ENCODE data around the gene OR5V1.

GRCh38 chr6:29325777-29326176 lies 42.9 kb downstream of the OR5V1 start:
- no peak for TF ChIP-seq REST (IDR thresholded peaks at IDR 0.05; ENCODE audit: low read depth)
- TF ChIP-seq CTCF (IDR thresholded peaks at IDR 0.05 in 2 of 3, conservative IDR thresholded peaks at IDR 0.05 in 1 of 3; ENCODE audit: borderline replicate concordance in 1 of 3, insufficient read depth in 1 of 3, low read depth in 2 of 3, low read length in 2 of 3), result no peak
- TF ChIP-seq YY1 (IDR thresholded peaks at IDR 0.05; ENCODE audit: extremely low read depth, insufficient replicate concordance, low read depth, low read length), result no peak
- no peak for TF ChIP-seq EZH2 (IDR thresholded peaks at IDR 0.05)
- TF ChIP-seq ZNF274 (IDR thresholded peaks at IDR 0.05; ENCODE audit: low read depth, low read length), result no peak
- no peak for TF ChIP-seq CBX3 (IDR thresholded peaks at IDR 0.05; ENCODE audit: low read depth)
- TF ChIP-seq POLR2A (IDR thresholded peaks at IDR 0.05; ENCODE audit: borderline replicate concordance, extremely low read depth, insufficient read depth, insufficient read length), result no peak

All from HCT116 (cell line).